Memory B cell (primary cell): ENCODE measurements around the gene IST1.

ENCODE experiments used
- ATAC-seq: fragments of 150-1000 bp; cut with Tn5 transposase; 2 replicates; pipeline ENCODE4 v1.10.0; 2021; ENCODE audit warnings: low read depth, mild to moderate bottlenecking, moderate library complexity
- DNase-seq, 2 donors: peaks; one replicate each; pipeline ENCODE4 v3.0.0; 2022; ENCODE audit warnings: low spot score in 2 of 2
- H3K27ac Mint-ChIP-seq: one replicate; pipeline ENCODE4 v1.8.0; 2022; ENCODE audit warnings: mild to moderate bottlenecking, moderate library complexity, mixed read lengths
- H3K27me3 Mint-ChIP-seq: one replicate; pipeline ENCODE4 v1.8.0; 2022; ENCODE audit warnings: mixed read lengths
- H3K36me3 Mint-ChIP-seq: one replicate; pipeline ENCODE4 v1.8.0; 2022; ENCODE audit warnings: mild to moderate bottlenecking, mixed read lengths
- H3K4me1 Mint-ChIP-seq: one replicate; pipeline ENCODE4 v1.8.0; 2022; ENCODE audit warnings: mixed read lengths
- H3K4me3 Mint-ChIP-seq: one replicate; pipeline ENCODE4 v1.8.0; 2022; ENCODE audit warnings: mild to moderate bottlenecking, moderate library complexity, mixed read lengths
- H3K9me3 Mint-ChIP-seq: one replicate; pipeline ENCODE4 v1.8.0; 2022; ENCODE audit warnings: mixed read lengths

The IST1 gene

GRCh38 chr16:71917900-71918299 is 22.6 kb downstream of the IST1 start:
- Mint-ChIP-seq H3K4me3 (no peak overlapping the region), H3K9me3 (no peaks in the 10 kb centered on the region), H3K4me1 (peaks cover 20% of the 10 kb centered on the region), H3K36me3 (peaks cover 43% of the 10 kb centered on the region), H3K27ac (peak overlapping the region; percentile 24), H3K27me3 (no peaks in the 10 kb centered on the region)
- ATAC-seq (no peak), DNase-seq (no peak)

- peaks cover 50% of the 10 kb centered on the region for H3K36me3 Mint-ChIP-seq
- peak overlapping the region; percentile 54 for H3K27ac Mint-ChIP-seq
- peak; percentile 55 for ATAC-seq
Measured at GRCh38 chr16:71919035-71919434, 23.7 kb downstream of the IST1 start.

GRCh38 chr16:71920658-71921057 is 25.3 kb downstream of the IST1 start:
- Mint-ChIP-seq H3K27me3 (no peaks in the 10 kb centered on the region), H3K36me3 (peaks cover 51% of the 10 kb centered on the region), H3K9me3 (no peaks in the 10 kb centered on the region), H3K27ac (peak overlapping the region; percentile 17), H3K4me3 (no peak overlapping the region), H3K4me1 (peaks cover 14% of the 10 kb centered on the region)
- ATAC-seq: no peak
- DNase-seq: no peak

More at GRCh38 chr16:71919035-71919434, 23.7 kb downstream of the IST1 start:
- H3K9me3 Mint-ChIP-seq: no peaks in the 10 kb centered on the region
- no peak overlapping the region for H3K4me3 Mint-ChIP-seq
- DNase-seq: no peak
- no peaks in the 10 kb centered on the region for H3K27me3 Mint-ChIP-seq
- H3K4me1 Mint-ChIP-seq: peaks cover 19% of the 10 kb centered on the region

- Mint-ChIP-seq H3K4me1 (peaks cover 2% of the 10 kb centered on the region), H3K27me3 (no peaks in the 10 kb centered on the region), H3K9me3 (no peaks in the 10 kb centered on the region), H3K4me3 (no peak overlapping the region), H3K27ac (no peak overlapping the region), H3K36me3 (peaks cover 42% of the 10 kb centered on the region)
- no peak for DNase-seq
- no peak for ATAC-seq
Measured at GRCh38 chr16:71923941-71924690, 28.8 kb downstream of the IST1 start.

GRCh38 chr16:71924710-71925109 is 29.4 kb downstream of the IST1 start:
- DNase-seq: no peak
- Mint-ChIP-seq H3K36me3 (peaks cover 40% of the 10 kb centered on the region), H3K27ac (no peak overlapping the region), H3K4me1 (no peaks in the 10 kb centered on the region), H3K27me3 (no peaks in the 10 kb centered on the region), H3K9me3 (no peaks in the 10 kb centered on the region), H3K4me3 (no peak overlapping the region)
- ATAC-seq: no peak

- peak overlapping the region; percentile 58 for H3K27ac Mint-ChIP-seq
- no peaks in the 10 kb centered on the region for H3K9me3 Mint-ChIP-seq
- peaks cover 33% of the 10 kb centered on the region for H3K36me3 Mint-ChIP-seq
- no peaks in the 10 kb centered on the region for H3K27me3 Mint-ChIP-seq
- ATAC-seq (no peak), DNase-seq (no peak)
- peaks cover 4% of the 10 kb centered on the region for H3K4me1 Mint-ChIP-seq
- no peak overlapping the region for H3K4me3 Mint-ChIP-seq
Measured at GRCh38 chr16:71927383-71927782, 32.1 kb downstream of the IST1 start.

GRCh38 chr16:71927787-71928186 is 32.5 kb downstream of the IST1 start:
- peak overlapping the region; percentile 58 for H3K27ac Mint-ChIP-seq
- H3K27me3 Mint-ChIP-seq: no peaks in the 10 kb centered on the region
- H3K4me3 Mint-ChIP-seq: no peak overlapping the region
- DNase-seq (no peak), ATAC-seq (no peak)
- no peaks in the 10 kb centered on the region for H3K9me3 Mint-ChIP-seq
- H3K36me3 Mint-ChIP-seq: peaks cover 29% of the 10 kb centered on the region
- H3K4me1 Mint-ChIP-seq: peaks cover 5% of the 10 kb centered on the region

GRCh38 chr16:71929048-71929447 is 33.7 kb downstream of the IST1 start:
- Mint-ChIP-seq H3K27me3 (no peaks in the 10 kb centered on the region), H3K4me3 (no peak overlapping the region), H3K36me3 (peaks cover 24% of the 10 kb centered on the region), H3K9me3 (no peaks in the 10 kb centered on the region), H3K27ac (no peak overlapping the region), H3K4me1 (peaks cover 7% of the 10 kb centered on the region)
- no peak for DNase-seq
- no peak for ATAC-seq

GRCh38 chr16:71930013-71930563 is 34.8 kb downstream of the IST1 start:
- Mint-ChIP-seq H3K36me3 (peaks cover 17% of the 10 kb centered on the region), H3K27ac (peak overlapping the region; percentile 85), H3K4me1 (peaks cover 8% of the 10 kb centered on the region), H3K27me3 (no peaks in the 10 kb centered on the region), H3K9me3 (no peaks in the 10 kb centered on the region), H3K4me3 (no peak overlapping the region)
- no peak for ATAC-seq
- DNase-seq: no peak

GRCh38 chr16:71931001-71931400 is 35.7 kb downstream of the IST1 start:
- Mint-ChIP-seq H3K9me3 (no peaks in the 10 kb centered on the region), H3K27me3 (no peaks in the 10 kb centered on the region), H3K27ac (peak overlapping the region; percentile 8), H3K4me3 (no peak overlapping the region), H3K36me3 (peaks cover 17% of the 10 kb centered on the region), H3K4me1 (peaks cover 10% of the 10 kb centered on the region)
- no peak for ATAC-seq
- DNase-seq: no peak

GRCh38 chr16:71931599-71931998 is 36.3 kb downstream of the IST1 start:
- H3K27ac Mint-ChIP-seq: peak overlapping the region; percentile 73
- no peak overlapping the region for H3K4me3 Mint-ChIP-seq
- H3K9me3 Mint-ChIP-seq: no peaks in the 10 kb centered on the region
- DNase-seq (no peak), ATAC-seq (no peak)
- H3K4me1 Mint-ChIP-seq: peaks cover 10% of the 10 kb centered on the region
- H3K27me3 Mint-ChIP-seq: no peaks in the 10 kb centered on the region
- peaks cover 14% of the 10 kb centered on the region for H3K36me3 Mint-ChIP-seq

- DNase-seq: no peak
- Mint-ChIP-seq H3K27me3 (no peaks in the 10 kb centered on the region), H3K4me3 (no peak overlapping the region), H3K27ac (peak overlapping the region; percentile 73), H3K9me3 (no peaks in the 10 kb centered on the region), H3K36me3 (peaks cover 6% of the 10 kb centered on the region), H3K4me1 (peaks cover 10% of the 10 kb centered on the region)
- ATAC-seq: no peak
Measured at GRCh38 chr16:71933017-71933416, 37.7 kb downstream of the IST1 start.

- Mint-ChIP-seq H3K36me3 (peaks cover 6% of the 10 kb centered on the region), H3K9me3 (no peaks in the 10 kb centered on the region), H3K27ac (peak overlapping the region; percentile 59), H3K27me3 (no peaks in the 10 kb centered on the region), H3K4me1 (peaks cover 10% of the 10 kb centered on the region), H3K4me3 (no peak overlapping the region)
- DNase-seq (no peak), ATAC-seq (no peak)
Measured at GRCh38 chr16:71933913-71934695, 38.8 kb downstream of the IST1 start.

- Mint-ChIP-seq H3K27me3 (no peaks in the 10 kb centered on the region), H3K9me3 (no peaks in the 10 kb centered on the region), H3K36me3 (peaks cover under 1% of the 10 kb centered on the region), H3K27ac (no peak overlapping the region), H3K4me1 (peaks cover 4% of the 10 kb centered on the region), H3K4me3 (no peak overlapping the region)
- DNase-seq: no peak
- no peak for ATAC-seq
Measured at GRCh38 chr16:71937868-71938510, 42.7 kb downstream of the IST1 start.
